ENCODE measurements around the gene CCT2. TPM values are rescaled to one million over a fixed set of nuclear protein-coding genes. Genes with fewer than 3 reads are reported as not detected.

The CCT2 gene
- total and polyA plus RNA-seq, 2 of the 8 experiments (the other 6 are each of a cell fraction or from before 2014, with no cell fraction given): 244 to 419 TPM

- TF ChIP-seq CHD7 (IDR thresholded peaks at IDR 0.05; ENCODE audit: insufficient replicate concordance, low read length) (no peak), SP1 (IDR thresholded peaks at IDR 0.05; ENCODE audit: low read depth, low read length) (no peak), TCF12 (IDR thresholded peaks at IDR 0.05; ENCODE audit: low read depth, low read length) (no peak), SUZ12 (IDR thresholded peaks at IDR 0.05; ENCODE audit: low read length) (no peak), HDAC2 (IDR thresholded peaks at IDR 0.05; ENCODE audit: borderline replicate concordance in 1 of 2, low read depth in 2 of 2, low read length in 2 of 2) (no peak), SP4 (IDR thresholded peaks at IDR 0.05; ENCODE audit: low read length) (no peak), KDM4A (IDR thresholded peaks at IDR 0.05; ENCODE audit: low read depth, low read length, severe bottlenecking) (no peak), CTBP2 (IDR thresholded peaks at IDR 0.05; ENCODE audit: borderline replicate concordance, insufficient read depth, insufficient read length, low read length) (no peak), CHD2 (IDR thresholded peaks at IDR 0.05; ENCODE audit: low read length) (no peak)
Measured at GRCh38 chr12:69544087-69544486, 41.2 kb upstream of the CCT2 start (continued).
